WTC11 (cell line): ENCODE results near the gene CACNA2D3. TPM values are rescaled to one million over a fixed set of nuclear protein-coding genes. Genes with fewer than 3 reads are reported as not detected.

Source experiments
- ATAC-seq: fragments of 200-7000 bp; cut with Tn5 transposase; 2 replicates; pipeline ENCODE4 v1.10.0; 2021; ENCODE audit warnings: mild to moderate bottlenecking, moderate library complexity
- CTCF ChIA-PET: fragments of 300-600 bp; sonication (Branson Sonifier 250); formaldehyde crosslinking; loops from one replicate; lab custom pipeline; 2021; ENCODE audit warnings: antibody characterized with exemption; lab: Charles Lee
- POLR2A ChIA-PET: fragments of 350-600 bp; sonication (Branson Sonifier 250); formaldehyde crosslinking; loops from one replicate; lab custom pipeline; 2021; ENCODE audit warnings: antibody characterized with exemption; lab: Charles Lee
- DNase-seq: peaks from one replicate; pipeline ENCODE4 v3.0.0; 2021; ENCODE audit warnings: low spot score
- H3K27ac Mint-ChIP-seq: 2 replicates; pipeline ENCODE4 v1.8.0; 2021; ENCODE audit warnings: mixed read lengths
- H3K27me3 Mint-ChIP-seq: 2 replicates; pipeline ENCODE4 v1.8.0; 2021; ENCODE audit warnings: low read depth, mild to moderate bottlenecking, moderate library complexity, mixed read lengths
- H3K36me3 Mint-ChIP-seq: 2 replicates; pipeline ENCODE4 v1.8.0; 2021; ENCODE audit warnings: mixed read lengths
- H3K4me1 Mint-ChIP-seq: 2 replicates; pipeline ENCODE4 v1.8.0; 2022; ENCODE audit warnings: mixed read lengths
- H3K4me3 Mint-ChIP-seq: 2 replicates; pipeline ENCODE4 v1.8.0; 2021; ENCODE audit warnings: mild to moderate bottlenecking, moderate library complexity, mixed read lengths
- H3K9me3 Mint-ChIP-seq: 2 replicates; pipeline ENCODE4 v1.8.0; 2021; ENCODE audit warnings: mixed read lengths
- AFF4 ChIP-seq: sonication (generic); formaldehyde crosslinking; IDR thresholded peaks from 2 replicates; pipeline ENCODE4 v1.8.1; 2023; ENCODE audit warnings: mild to moderate bottlenecking, missing genetic modification reagents, borderline replicate concordance
- ATF1 ChIP-seq: sonication (generic); formaldehyde crosslinking; IDR thresholded peaks from 2 replicates; pipeline ENCODE4 v1.8.1; 2023; ENCODE audit warnings: mild to moderate bottlenecking, moderate library complexity, missing genetic modification reagents
- ATF3 ChIP-seq: sonication (generic); formaldehyde crosslinking; conservative IDR thresholded peaks from 2 replicates; pipeline ENCODE4 v1.8.1; 2022; ENCODE audit warnings: mild to moderate bottlenecking, missing genetic modification reagents
- CDX4 ChIP-seq: fragments of 250-450 bp; sonication (Bioruptor Pico); IDR thresholded peaks from 2 replicates; pipeline ENCODE4 v1.9.0; 2021; ENCODE audit warnings: moderate library complexity, mild to moderate bottlenecking, inconsistent platforms, borderline replicate concordance
- EMX1 ChIP-seq: fragments of 250-450 bp; sonication (Bioruptor Pico); IDR thresholded peaks from 2 replicates; pipeline ENCODE4 v1.8.0; 2021; ENCODE audit warnings: mild to moderate bottlenecking
- GRHL2 ChIP-seq: fragments of 250-450 bp; sonication (Bioruptor Pico); IDR thresholded peaks from 2 replicates; pipeline ENCODE4 v1.8.0; 2022; ENCODE audit warnings: mild to moderate bottlenecking, moderate library complexity; ENCODE audit not compliant: insufficient replicate concordance, severe bottlenecking
- IRF2 ChIP-seq: sonication (generic); formaldehyde crosslinking; IDR thresholded peaks from 2 replicates; pipeline ENCODE4 v1.8.0; 2022; ENCODE audit warnings: low read depth, missing genetic modification reagents, borderline replicate concordance
- JAZF1 ChIP-seq: fragments of 250-450 bp; sonication (Bioruptor Pico); IDR thresholded peaks from 2 replicates; pipeline ENCODE4 v1.9.0; 2021; ENCODE audit warnings: moderate library complexity, mild to moderate bottlenecking, inconsistent platforms
- NR1H2 ChIP-seq: sonication (generic); formaldehyde crosslinking; IDR thresholded peaks from 2 replicates; pipeline ENCODE4 v1.9.0; 2021; ENCODE audit warnings: mild to moderate bottlenecking, moderate library complexity, missing genetic modification reagents
- RELA ChIP-seq: sonication (generic); formaldehyde crosslinking; IDR thresholded peaks from 2 replicates; pipeline ENCODE4 v1.8.1; 2022; ENCODE audit warnings: missing genetic modification reagents, mild to moderate bottlenecking, borderline replicate concordance
- RORB ChIP-seq: fragments of 250-450 bp; sonication (Bioruptor Pico); IDR thresholded peaks from 2 replicates; pipeline ENCODE4 v1.9.0; 2021; ENCODE audit warnings: mild to moderate bottlenecking
- TCF7 ChIP-seq: sonication (generic); formaldehyde crosslinking; IDR thresholded peaks from 2 replicates; pipeline ENCODE4 v1.8.0; 2022; ENCODE audit warnings: mild to moderate bottlenecking, low read depth, missing genetic modification reagents, moderate library complexity
- USF2 ChIP-seq: sonication (generic); formaldehyde crosslinking; IDR thresholded peaks from 2 replicates; pipeline ENCODE4 v1.8.1; 2023; ENCODE audit warnings: mild to moderate bottlenecking, missing genetic modification reagents, moderate library complexity
- ZNF121 ChIP-seq: sonication (generic); formaldehyde crosslinking; IDR thresholded peaks from 2 replicates; pipeline ENCODE4 v1.8.0; 2023; ENCODE audit warnings: missing genetic modification reagents
- ZNF396 ChIP-seq: fragments of 250-450 bp; sonication (Bioruptor Pico); IDR thresholded peaks from 2 replicates; pipeline ENCODE4 v1.8.0; 2021; ENCODE audit warnings: mild to moderate bottlenecking, moderate library complexity, borderline replicate concordance
- ZNF416 ChIP-seq: fragments of 250-450 bp; sonication (Bioruptor Pico); IDR thresholded peaks from 2 replicates; pipeline ENCODE4 v1.9.0; 2021; ENCODE audit warnings: mild to moderate bottlenecking, inconsistent platforms
- ZNF425 ChIP-seq: fragments of 250-450 bp; sonication (Bioruptor Pico); conservative IDR thresholded peaks from 2 replicates; pipeline ENCODE4 v1.9.0; 2021; ENCODE audit warnings: mild to moderate bottlenecking
- ZNF671 ChIP-seq: fragments of 250-450 bp; sonication (Bioruptor Pico); IDR thresholded peaks from 2 replicates; pipeline ENCODE4 v1.8.0; 2021; ENCODE audit warnings: mild to moderate bottlenecking
- total RNA-seq: library from RNA; stranded (reverse); gene quantifications from 3 replicates; pipeline ENCODE4 v1.2.3, GENCODE V29; 2021

The CACNA2D3 gene
- total RNA-seq, 1 experiment from 2014 or later, result 5.0 TPM

- no peaks in the 10 kb centered on the region for H3K36me3 Mint-ChIP-seq
- ATAC-seq (no peak), DNase-seq (no peak)
- H3K27me3 Mint-ChIP-seq, result no peaks in the 10 kb centered on the region
- peaks cover 14% of the 10 kb centered on the region for H3K4me1 Mint-ChIP-seq
- TF ChIP-seq ZNF416 (CRISPR knock-in tag), result no peak
- no peak for TF ChIP-seq ATF3 (CRISPR knock-in tag)
- TF ChIP-seq CDX4 (CRISPR knock-in tag), result no peak
- no peak for TF ChIP-seq GRHL2 (CRISPR knock-in tag)
- TF ChIP-seq AFF4, result no peak
- no peak for TF ChIP-seq ZNF671
- no peak for TF ChIP-seq RORB (CRISPR knock-in tag)
- no peak for TF ChIP-seq EMX1 (CRISPR knock-in tag)
- no peak for TF ChIP-seq TCF7 (CRISPR knock-in tag)
- no peak for TF ChIP-seq ZNF121 (CRISPR knock-in tag)
- no peak for TF ChIP-seq RELA
- TF ChIP-seq IRF2 (CRISPR knock-in tag), result no peak
- TF ChIP-seq ATF1 (CRISPR knock-in tag), result no peak
- TF ChIP-seq USF2 (CRISPR knock-in tag), result no peak
- TF ChIP-seq NR1H2 (CRISPR knock-in tag), result no peak
- CTCF ChIA-PET, result no interaction called here
- H3K9me3 Mint-ChIP-seq, result no peaks in the 10 kb centered on the region
- no peak overlapping the region for H3K4me3 Mint-ChIP-seq
- POLR2A ChIA-PET, result no interaction called here
- no peak overlapping the region for H3K27ac Mint-ChIP-seq
These were observed 447.7 kb downstream of the CACNA2D3 start for GRCh38 chr3:54570008-54570407.

GRCh38 chr3:54572197-54572895 is 450.0 kb downstream of the CACNA2D3 start:
- ChIA-PET POLR2A (no interaction called here), CTCF (no interaction called here)
- Mint-ChIP-seq H3K4me1 (peaks cover 14% of the 10 kb centered on the region), H3K27ac (no peak overlapping the region), H3K9me3 (no peaks in the 10 kb centered on the region), H3K36me3 (no peaks in the 10 kb centered on the region), H3K27me3 (no peaks in the 10 kb centered on the region), H3K4me3 (no peak overlapping the region)
- no peak for DNase-seq
- no peak for TF ChIP-seq JAZF1 (CRISPR knock-in tag)
- no peak for TF ChIP-seq ZNF425
- no peak for TF ChIP-seq ZNF396 (CRISPR knock-in tag)
- no peak for ATAC-seq
